GM10266 (cell line): ENCODE results near the gene PRSS12.

Experiments used
- DNase-seq: peaks from one replicate; pipeline ENCODE4 v3.0.0; 2012; ENCODE audit errors: extremely low spot score
- CTCF ChIP-seq: IDR thresholded peaks from 2 replicates; pipeline ENCODE4 v1.5.1; 2012; ENCODE audit warnings: mild to moderate bottlenecking, low read depth; ENCODE audit not compliant: control insufficient read depth, insufficient read depth; ENCODE audit errors: missing control alignments

PRSS12 gene

GRCh38 chr4:118335774-118336173 lies 17.0 kb downstream of the PRSS12 start:
- no peak for DNase-seq
- no peak for TF ChIP-seq CTCF

GRCh38 chr4:118335324-118335723 lies 17.5 kb downstream of the PRSS12 start:
- DNase-seq, result no peak
- TF ChIP-seq CTCF, result no peak

- DNase-seq, result no peak
- TF ChIP-seq CTCF, result no peak
These were observed 21.5 kb downstream of the PRSS12 start for GRCh38 chr4:118331352-118331751.

GRCh38 chr4:118329849-118330248 lies 23.0 kb downstream of the PRSS12 start:
- no peak for DNase-seq
- no peak for TF ChIP-seq CTCF

- no peak for DNase-seq
- no peak for TF ChIP-seq CTCF
These were observed 25.1 kb downstream of the PRSS12 start for GRCh38 chr4:118327554-118328241.

GRCh38 chr4:118326585-118326984 lies 26.2 kb downstream of the PRSS12 start:
- TF ChIP-seq CTCF, result no peak
- DNase-seq, result no peak

GRCh38 chr4:118325431-118325830 lies 27.4 kb downstream of the PRSS12 start:
- no peak for DNase-seq
- no peak for TF ChIP-seq CTCF
